ENCODE results near the gene ACSS3.

GRCh38 chr12:81164827-81165226 is 86.9 kb downstream of the ACSS3 start:
- TF ChIP-seq CTCF (IDR thresholded peaks at IDR 0.05) (no peak), EZH2 (IDR thresholded peaks at IDR 0.05; ENCODE audit: borderline replicate concordance, insufficient read depth, low read depth, low read length, poor library complexity, severe bottlenecking) (no peak)
